Inflammatory macrophage treated with lipopolysaccharide for 4 hours (primary cell): Measurements from ENCODE around the gene NACC1.
A peak's percentile ranks its signal among the peaks of the same experiment; 100 is the strongest.
"Not testable (repeated sequence)": the region's sequence is repeated elsewhere in the genome, so short reads cannot be mapped to it uniquely, and the experiment has no call there.

Source experiments
- DNase-seq: peaks from one replicate; pipeline ENCODE4 v3.0.0-alpha.2; 2020

Gene NACC1

DNA sequence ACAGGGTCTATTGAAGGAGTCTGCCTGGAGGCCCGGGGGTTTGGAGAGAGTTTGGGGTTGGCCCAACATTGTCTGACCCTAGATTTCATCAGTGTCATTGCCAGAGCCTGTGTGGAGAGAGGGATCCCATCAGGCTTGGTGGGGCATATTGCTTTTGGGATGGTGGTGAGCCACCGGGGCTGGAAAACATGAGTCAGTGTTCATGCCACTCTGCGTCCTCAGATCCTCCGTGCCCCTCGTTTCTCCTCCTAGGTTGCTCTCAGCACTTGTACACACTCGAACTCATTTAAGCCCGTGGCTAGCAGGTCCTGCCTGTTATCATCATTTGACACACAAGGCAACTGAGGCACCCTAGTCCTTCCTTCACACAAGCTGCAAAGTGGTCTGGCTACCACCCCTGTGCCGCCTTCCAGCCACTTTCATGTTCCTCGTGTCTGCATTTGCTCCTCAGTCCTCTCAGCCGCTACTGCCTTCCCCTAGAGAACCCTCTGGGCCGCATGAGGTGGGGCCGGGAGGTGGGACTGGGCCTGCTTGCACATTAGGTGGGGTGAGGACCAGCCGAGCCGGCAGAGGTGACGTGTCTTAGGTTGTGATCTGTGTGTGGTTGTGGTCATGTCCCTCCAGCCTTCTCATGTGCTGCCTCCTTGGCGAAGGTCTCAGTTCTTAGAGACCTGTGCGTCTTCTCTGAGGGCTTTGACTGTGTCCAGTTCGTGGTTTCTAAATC, 3.6 kb downstream of the NACC1 start:
- no peak for DNase-seq

DNA sequence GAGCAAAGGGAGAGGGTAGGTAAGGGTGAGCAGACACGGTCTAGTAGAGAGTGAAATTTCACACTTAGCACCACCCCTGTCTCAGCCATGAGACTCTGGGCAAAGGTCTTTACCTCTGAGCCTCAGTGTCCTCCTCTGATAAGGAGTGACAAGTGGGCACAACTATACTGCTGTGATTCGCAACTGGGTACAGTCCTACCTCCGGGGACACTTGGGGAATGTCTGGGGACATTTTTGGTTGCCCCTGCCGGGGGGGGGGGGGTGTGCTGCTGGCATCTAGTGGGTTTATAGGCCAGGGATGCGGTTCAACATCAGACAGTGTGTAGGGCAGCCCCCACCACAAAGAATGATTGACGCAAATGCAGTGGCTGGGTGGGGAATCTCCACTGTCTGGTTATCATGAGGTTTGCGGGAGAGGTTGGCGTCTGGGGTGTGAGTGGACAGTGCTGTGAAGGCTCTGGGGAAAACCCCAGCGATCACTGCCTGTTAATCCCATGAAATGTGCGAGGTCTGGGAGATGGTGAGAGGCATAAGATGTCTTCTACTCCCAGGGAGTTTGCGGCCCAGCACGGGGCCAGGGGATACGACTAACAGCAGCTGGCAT, 4.3 kb downstream of the NACC1 start:
- DNase-seq, result no peak

DNA sequence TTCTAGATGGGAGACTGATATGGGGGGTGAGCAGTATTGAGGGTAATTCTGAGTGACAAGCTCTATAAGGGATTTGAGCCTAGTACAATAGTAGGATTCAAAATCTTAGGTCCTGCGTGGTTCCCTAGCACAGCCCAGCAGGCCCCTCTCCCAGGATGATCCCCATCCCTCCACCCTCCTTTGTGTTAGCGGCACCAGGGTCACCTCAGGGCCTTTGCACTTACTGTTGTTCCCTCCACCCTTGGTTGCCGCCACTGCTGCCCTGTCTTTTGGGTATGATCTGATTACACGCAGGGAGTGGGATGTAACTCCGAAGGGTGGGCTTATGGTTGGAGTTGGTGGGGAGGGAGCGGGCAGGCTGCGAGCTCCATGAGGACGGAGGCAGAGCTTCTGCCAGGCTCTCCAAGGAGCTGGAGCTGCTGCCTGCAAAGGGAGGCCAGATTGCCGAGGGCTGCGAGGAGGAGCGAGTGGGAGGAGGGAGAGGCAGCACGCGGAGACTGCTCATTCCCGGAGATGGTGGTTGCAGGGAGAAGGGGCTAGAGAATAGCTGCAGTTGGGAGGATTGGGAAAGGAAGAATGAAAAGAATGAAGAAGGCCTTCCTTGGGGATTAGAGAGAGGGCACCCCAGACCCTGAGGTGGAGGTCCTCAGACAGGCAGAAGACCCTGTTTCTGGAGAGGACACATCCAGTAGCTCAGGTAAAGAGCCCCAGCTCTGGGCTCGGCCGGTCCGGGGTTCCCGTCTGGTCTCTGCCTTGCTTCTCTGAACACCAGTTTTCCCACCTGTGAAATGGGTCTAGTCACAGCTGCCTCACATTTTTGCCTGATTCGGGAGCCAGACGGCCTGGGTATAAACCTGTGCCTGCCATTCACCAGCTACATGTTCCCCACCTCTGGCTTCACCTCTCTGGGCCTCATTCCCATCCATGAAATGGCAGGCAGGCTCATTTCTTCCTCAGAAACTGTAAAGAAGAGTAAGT, 5.2 kb downstream of the NACC1 start:
- DNase-seq, result no peak

DNA sequence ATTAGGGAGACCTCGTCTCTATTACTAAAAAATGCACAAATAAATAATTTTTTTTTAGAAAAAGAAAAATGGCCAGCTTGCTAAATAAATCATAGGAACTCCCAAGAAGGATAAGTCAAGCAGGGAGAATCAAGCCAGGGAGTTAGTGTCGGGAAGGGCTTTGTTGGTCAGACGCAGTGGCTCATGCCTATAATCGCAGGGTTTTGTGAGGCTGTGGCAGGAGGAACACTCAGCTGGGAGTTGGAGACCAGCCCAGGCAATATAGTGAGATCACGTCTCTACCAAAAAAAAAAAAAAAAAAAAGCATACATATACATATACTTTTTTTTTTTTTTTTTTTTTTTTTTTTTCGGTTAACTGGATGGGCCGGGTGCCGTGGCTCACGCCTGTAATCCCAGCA, 9.0 kb downstream of the NACC1 start:
- DNase-seq, result no peak

DNA sequence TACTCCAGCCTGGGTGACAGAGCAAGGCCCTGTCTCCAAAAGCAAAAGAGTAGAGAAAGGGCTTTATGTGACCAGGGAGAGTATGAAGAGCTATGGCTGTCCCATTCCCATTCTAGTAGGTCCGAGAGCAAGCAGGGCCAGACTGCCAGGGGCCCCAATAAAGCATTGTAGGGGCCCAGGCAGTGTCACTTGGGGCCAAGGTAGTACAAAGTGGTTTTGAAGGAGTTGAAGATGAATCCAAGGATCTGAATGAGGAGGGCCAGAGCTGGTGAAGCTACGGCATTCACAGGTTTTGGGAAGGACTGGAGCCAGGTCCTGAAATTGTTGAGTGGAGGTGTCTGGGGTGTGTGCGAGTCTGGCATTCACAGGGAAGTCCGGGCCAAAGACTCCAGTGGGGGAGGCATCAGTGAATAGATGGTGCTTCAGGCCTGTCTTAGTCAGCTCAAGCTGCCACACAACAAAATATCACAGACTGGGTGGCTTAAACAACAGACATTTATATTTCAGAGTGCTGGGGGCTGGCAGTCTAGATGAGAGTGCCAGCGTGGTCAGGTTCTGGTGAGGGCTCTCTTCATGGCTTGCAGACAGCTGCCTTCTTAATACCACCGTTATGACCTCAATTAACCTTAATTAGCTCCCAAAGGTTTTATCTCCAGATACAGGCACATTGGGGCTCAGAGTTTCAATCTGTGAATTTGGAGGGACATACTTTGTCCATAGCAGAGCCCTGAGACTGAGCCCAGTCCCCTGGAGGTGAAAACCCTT, 9.9 kb downstream of the NACC1 start:
- DNase-seq, result no peak

DNA sequence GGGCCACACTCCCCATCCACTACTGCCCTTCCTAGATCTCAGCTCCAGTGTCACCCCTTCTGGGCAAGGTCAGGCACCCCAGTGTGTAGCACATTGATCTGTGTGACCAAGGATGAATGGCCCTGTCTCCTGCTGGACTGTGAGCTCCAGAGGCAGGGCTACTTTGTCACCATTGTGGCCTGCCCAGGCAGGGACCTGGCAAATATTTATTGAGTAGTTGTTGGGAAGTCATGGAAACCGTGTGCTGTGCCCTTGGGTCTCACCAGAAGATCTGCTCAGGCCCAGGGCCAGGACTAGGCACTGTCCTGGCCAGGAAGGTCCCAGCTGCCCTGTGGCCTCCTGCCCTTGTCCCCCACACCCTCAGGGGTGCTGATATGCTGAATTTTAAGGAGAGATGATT, 10.5 kb downstream of the NACC1 start:
- no peak for DNase-seq

DNA sequence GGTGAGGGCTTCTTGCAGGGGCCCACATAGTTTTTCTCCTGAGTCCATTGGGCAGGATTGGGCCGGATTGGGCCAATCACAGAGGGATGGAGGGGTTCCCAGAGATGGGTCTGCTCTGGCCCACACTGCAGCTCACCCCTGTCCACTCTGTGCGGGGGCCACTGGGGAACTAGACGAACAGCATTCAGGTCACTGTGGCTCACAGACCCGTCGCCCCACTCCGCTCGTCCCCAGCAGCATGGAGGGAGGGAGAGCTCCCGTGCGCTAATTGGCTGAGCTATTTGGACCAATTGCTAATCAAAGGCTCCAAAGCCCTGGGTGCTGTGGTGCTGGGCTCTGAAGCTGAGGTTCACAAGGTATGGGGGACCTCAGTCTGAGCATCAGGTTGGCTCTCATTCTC, 11.3 kb downstream of the NACC1 start:
- no peak for DNase-seq

DNA sequence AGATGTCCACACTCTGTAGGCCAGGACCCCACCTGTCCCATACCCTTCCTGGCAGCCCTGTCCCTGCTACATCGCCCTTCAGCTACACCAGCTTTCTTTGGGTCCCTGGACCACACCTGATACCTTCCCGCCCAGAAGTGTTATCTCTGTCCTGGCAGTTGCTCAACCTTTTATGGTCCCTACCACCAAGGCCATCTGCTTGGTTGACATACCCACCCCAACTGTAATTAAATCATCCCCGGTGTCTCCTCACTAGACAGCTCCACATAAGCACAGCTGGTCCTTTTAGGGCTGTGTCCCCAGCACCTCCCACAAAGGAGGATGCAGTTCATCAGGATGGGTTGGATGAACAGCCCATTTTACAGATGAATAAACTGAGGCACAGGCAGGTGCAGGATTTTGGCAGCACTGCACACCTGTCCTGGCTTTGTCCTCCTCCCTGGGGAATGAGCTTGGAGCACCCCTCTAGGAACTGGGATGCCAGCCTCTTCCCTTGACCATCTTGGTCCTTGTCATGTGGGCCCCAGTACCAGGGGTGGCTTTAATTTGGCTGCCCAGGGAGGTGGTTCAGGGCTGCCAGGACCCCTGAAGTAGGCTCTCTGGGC, 12.9 kb downstream of the NACC1 start:
- no peak for DNase-seq

DNA sequence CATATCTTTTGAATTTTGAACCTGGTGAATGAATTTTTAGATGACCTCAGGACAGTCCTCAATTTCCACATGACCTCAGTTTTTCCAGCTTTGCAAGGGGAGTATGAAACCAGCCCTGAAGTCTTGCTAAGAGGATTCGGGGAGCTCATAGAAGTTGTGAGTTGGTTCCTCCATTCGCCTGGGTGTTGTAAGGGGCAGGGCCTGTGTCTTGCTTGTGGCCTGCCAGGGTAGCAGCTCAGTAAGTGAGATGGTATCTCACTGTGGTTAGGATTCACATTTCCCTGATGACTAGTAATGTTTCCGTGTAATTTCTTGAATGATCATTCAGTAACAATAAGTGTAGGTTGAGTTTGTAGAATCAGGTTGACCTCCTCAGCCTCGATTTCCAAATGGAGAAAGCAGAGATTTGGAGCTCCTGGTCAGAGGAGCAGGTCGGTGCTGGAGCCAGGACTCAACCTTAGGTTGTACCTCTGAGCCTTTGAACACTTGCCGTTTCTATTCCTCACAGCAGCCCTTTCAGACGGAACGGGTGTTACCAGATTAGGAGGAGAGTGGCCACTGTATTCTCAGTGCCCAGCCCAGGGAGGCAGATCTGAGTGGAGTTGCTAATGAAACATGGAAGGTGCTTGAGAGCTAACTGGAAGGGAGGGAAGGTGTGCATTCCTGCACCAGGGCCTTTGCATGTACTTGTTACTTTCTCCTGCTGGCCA, 14.6 kb downstream of the NACC1 start:
- no peak for DNase-seq

DNA sequence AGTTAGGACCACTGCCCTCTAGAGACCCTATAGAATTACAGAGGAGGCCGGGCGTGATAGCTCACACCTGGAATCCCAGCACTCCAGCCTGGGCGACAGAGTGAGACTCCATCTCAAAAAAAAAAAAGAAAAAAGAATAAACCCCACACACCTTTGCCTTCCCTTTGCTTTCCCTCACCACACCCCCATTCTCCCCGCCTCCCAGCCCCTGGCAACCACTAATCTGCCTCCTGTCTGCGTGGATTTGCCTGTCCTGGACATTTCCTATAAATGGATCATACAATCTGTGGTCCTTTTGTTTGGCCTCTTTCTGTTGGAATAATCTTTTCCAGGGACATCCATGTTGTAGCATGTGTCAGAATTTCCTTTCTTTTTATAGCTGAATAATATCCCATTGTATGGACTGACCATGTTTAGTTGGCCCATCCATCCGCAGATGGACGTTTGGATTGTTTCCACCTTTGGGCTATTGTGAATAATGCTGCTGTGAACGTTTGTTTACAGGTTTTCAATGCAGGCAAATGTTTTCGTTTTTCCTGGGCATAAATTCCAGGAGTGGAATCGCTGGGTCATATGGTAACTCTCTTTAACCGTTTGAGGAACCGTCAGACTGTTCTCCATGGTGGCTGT, 15.3 kb downstream of the NACC1 start:
- no peak for DNase-seq

DNA sequence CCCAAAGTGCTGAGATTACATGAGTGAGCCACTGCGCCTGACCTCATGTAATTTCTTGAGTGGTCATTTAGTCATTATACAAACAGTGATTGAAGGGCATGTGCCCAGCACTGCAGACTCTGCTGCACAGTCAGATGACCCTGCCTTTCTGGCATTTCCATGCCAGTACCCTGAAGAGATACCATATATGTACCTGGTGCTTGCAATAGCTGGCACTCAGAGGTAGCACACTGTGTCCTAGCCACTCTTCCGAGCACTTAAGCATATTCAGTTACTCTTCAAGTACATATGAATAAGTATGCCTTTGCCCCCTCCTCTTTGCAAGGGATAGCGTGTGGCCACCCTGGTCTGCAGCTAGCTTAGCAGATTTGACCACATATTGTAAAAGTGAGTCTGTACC, 16.6 kb downstream of the NACC1 start:
- no peak for DNase-seq

DNA sequence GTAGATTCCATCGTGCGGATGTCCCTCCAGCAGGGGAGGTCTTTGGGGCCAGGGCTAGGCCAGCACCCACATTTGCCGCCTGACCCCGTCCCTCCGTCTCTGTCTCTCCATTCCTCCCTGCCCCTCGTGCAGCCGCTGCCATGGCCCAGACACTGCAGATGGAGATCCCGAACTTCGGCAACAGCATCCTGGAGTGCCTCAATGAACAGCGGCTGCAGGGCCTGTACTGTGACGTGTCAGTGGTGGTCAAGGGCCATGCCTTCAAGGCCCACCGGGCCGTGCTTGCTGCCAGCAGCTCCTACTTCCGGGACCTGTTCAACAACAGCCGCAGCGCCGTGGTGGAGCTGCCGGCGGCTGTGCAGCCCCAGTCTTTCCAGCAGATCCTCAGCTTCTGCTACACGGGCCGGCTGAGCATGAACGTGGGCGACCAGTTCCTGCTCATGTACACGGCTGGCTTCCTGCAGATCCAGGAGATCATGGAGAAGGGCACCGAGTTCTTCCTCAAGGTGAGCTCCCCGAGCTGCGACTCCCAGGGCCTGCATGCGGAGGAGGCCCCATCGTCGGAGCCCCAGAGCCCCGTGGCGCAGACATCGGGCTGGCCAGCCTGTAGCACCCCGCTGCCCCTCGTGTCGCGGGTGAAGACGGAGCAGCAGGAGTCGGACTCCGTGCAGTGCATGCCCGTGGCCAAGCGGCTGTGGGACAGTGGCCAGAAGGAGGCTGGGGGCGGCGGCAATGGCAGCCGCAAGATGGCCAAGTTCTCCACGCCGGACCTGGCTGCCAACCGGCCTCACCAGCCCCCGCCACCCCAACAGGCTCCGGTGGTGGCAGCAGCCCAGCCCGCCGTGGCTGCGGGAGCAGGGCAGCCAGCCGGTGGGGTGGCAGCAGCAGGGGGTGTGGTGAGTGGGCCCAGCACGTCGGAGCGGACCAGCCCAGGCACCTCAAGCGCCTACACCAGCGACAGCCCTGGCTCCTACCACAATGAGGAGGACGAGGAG, 17.3 kb downstream of the NACC1 start:
- DNase-seq, result no peak

DNA sequence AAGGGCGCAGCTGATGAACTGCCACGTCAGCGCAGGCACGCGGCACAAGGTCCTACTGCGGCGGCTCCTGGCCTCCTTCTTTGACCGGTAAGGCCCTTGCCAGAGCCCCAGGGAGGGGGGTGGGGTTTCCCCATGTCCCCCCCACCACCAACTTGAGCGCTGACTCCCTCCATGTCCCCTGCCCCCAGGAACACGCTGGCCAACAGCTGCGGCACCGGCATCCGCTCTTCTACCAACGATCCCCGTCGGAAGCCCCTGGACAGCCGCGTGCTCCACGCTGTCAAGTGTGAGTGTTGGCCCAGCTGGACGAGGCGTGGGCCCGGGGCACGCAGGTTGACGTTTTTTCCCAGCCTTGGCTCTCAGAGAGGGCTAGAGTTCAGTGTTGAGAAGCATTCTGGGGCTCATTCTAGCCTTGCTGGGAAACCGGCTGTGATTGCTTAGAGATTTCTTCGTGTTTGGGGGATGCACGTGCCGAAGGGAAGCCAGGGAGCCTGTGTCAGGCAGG, 19.3 kb downstream of the NACC1 start:
- no peak for DNase-seq

DNA sequence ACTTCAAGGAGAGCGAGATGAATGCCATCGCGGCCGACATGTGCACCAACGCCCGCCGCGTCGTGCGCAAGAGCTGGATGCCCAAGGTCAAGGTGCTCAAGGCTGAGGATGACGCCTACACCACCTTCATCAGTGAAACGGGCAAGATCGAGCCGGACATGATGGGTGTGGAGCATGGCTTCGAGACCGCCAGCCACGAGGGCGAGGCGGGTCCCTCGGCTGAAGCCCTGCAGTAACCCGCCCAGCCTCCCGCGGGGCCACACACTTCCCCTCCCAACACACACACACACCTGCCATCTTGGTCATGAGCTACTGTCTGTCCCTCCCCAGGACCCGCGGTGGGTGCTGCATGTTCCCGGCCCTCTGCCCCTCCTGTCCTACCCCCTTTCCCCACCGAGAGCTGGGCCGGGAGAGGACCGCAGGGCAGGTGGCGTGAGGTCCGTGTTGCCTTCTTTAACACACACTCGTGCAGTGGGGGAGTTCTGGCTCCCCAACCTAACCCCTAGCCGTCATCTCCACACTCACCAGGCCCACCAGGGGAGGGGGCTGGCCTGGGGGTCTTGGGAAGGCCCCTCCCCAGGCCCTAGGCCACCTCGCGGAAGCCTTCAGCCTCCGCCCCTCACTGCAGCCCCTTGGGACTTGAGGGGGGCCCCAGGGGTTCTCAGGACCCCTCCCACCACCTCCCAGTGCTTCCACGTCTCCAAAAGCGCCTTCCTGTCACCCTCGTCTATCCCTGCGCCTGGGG, 20.3 kb downstream of the NACC1 start:
- DNase-seq, result no peak

DNA sequence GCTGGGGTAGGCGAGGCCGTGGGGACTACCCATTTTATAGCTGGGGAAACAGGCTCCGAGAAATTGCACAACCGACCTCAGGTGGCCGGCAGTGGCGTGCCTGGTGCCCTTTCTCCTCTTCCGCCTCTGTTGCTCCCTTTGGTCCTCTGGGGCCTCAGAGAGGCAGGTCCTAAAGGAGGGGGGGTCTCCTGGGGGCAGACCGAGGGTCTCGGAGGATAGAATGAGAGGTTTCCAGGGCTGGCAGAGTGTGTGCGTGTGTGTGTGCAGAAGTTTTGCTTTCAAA, 20.8 kb downstream of the NACC1 start:
- no peak for DNase-seq

DNA sequence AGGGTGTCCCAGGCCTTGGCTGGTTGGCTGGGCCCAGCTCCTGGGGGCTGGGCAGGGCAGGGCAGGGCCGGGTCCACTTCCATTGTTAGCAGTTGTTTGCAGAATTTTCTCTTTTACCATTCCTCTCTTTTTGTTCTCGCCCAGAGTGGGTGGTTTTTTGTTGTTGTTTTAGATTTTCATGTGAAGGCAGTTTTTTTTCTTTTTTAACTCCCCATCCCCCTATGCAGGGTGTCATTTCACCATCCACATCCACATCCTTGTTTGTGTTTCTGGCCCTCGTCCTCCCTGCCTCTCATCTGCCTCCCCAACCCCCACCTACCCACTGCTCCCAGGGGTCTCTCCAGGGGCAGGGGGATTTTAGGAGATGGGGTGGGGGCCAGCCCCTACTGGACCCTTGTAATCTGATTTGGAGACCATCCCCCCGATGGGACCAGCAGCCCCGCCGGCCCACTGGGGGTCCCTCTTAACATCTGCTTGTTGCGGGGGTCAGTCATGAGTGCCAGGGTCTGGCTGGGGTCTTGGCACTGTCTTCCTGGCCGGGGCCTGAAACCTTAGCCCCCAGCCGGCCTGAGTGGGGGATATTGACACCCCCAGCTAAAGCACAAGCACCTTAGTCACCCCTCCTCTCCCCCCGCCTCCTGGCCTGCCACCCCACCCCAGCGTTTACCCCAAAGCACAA, 21.7 kb downstream of the NACC1 start:
- no peak for DNase-seq

DNA sequence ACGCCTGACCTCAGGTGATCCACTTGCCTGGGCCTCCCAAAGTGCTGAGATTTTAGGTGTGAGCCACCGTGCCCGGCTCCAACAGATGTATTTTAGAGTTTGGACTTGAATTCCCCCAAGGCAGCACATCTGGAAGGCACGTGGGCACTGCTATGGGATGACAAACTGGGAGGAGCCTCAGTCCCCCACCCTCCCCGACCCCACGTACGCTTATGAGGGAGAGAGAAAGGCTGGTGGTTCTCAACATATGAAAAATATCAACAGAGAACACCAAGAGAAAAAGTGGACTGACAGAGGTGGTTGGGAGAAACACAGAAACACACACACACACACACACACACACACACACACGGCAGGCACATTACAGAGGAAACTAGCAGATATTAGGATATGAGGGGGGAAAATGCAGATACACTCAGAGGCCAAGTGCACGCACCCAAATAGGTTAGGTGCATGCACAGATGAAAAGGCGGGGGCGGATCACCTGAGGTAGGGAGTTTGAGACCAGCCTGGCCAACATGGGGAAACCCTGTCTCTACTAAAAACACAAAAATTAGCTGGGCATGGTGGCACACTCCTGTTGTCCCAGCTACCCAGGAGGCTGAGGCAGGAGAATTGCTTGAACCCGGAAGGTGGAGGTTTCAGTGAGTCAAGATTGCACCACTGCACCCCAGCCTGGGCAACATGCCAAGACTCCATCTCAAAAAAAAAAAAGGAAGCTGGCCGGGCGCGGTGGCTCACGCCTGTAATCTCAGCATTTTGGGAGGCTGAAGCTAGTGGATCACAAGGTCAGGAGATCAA, 28.9 kb downstream of the NACC1 start:
- peak; percentile 79 for DNase-seq

DNA sequence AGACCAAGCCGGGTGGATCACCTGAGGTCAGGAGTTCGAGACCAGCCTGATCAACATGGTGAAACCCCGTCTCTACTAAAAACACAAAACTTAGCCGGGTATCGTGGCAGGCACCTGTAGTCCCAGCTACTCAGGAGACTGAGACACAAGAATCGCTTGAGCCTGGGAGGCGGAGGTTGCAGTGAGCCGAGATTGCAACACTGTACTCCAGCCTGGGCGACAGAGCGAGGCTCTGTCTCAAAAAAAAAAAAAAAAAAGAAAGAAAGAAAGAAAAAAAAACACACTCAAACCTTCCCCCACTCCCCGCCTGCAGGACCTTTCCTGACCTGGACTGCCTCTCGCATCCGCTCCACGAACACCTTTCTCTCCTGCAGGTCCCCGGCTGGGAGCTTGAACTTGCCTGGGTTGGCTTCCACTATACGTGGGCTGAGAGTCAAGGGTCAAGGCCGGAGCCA, 31.1 kb downstream of the NACC1 start:
- DNase-seq, result not testable (repeated sequence)
